BLaER1 (cell line): ENCODE data around the gene CHST13.

Experiments used
- H3K27ac ChIP-seq: shearing (Covaris generic); formaldehyde crosslinking; 2 replicates; pipeline ENCODE4 v1.8.1; 2022
- H3K27me3 ChIP-seq: shearing (Covaris generic); formaldehyde crosslinking; 2 replicates; pipeline ENCODE4 v1.8.1; 2022
- H3K36me3 ChIP-seq: shearing (Covaris generic); formaldehyde crosslinking; 2 replicates; pipeline ENCODE4 v1.8.1; 2022
- H3K4me1 ChIP-seq: shearing (Covaris generic); formaldehyde crosslinking; 2 replicates; pipeline ENCODE4 v1.8.1; 2022
- H3K4me2 ChIP-seq: shearing (Covaris generic); formaldehyde crosslinking; 2 replicates; pipeline ENCODE4 v1.8.1; 2022
- H3K4me3 ChIP-seq: shearing (Covaris generic); formaldehyde crosslinking; 2 replicates; pipeline ENCODE4 v1.8.1; 2022
- H3K9ac ChIP-seq: shearing (Covaris generic); formaldehyde crosslinking; 2 replicates; pipeline ENCODE4 v1.8.1; 2022
- H3K9me3 ChIP-seq: shearing (Covaris generic); formaldehyde crosslinking; 2 replicates; pipeline ENCODE4 v1.8.1; 2022
- H4K20me1 ChIP-seq: shearing (Covaris generic); formaldehyde crosslinking; 2 replicates; pipeline ENCODE4 v1.8.1; 2022
- Cebpa-rat ChIP-seq: shearing (Covaris generic); IDR thresholded peaks from 2 replicates; pipeline ENCODE4 v1.8.1; 2022

Gene CHST13

DNA sequence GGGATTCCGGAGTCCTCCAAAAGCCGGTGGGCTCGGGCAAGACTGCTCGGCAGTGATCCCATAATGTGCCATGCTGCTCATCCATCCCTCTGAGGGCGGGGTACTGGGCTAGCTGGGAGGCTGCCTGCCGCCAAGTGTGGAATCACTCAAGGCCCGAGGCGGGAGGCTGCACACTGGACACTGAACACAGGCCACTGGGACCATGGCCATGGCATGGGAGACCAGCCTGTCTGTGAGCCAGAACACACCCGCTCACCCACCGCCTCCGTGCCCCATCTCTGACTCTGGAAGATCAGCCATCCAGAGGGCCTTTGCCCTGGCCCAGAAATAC lies 33.4 kb downstream of the CHST13 start:
- Histone ChIP-seq H3K4me3 (no peak overlapping the region), H3K9me3 (0 out of 2 replicates have a peak, but pooled peaks cover 4% of the 10 kb centered on the region), H3K9ac (no peak overlapping the region), H3K27me3 (no peaks in the 10 kb centered on the region), H3K36me3 (no peaks in the 10 kb centered on the region), H3K4me1 (no peaks in the 10 kb centered on the region), H4K20me1 (no peaks in the 10 kb centered on the region), H3K27ac (no peak overlapping the region), H3K4me2 (no peak overlapping the region)
- TF ChIP-seq Cebpa-rat = no peak

DNA sequence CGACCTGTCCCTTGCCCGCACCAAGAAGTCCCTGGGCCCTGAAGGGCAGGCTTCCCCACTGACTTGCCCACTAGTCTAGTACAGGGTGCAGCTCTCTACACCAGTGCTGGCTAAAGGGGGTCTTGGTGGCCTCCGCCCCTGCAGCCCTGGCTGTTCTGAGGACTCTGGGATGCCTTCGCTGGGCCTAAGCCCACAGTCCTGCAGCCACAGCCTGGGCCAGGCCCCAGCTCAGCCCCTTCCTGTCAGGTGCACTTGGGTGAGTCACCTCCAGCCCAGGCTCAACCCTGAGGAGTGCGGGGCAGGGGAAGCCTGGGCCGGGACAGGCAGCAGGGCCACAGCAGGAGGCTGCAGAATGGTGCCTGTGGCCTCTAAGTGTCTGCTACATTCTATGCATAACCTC lies 33.8 kb downstream of the CHST13 start:
- H3K9ac ChIP-seq = no peak overlapping the region
- H3K4me2 ChIP-seq = no peak overlapping the region
- H3K4me3 ChIP-seq = no peak overlapping the region
- no peaks in the 10 kb centered on the region for H3K4me1 ChIP-seq
- peaks cover 5% of the 10 kb centered on the region; the same call in 1 of the 2 replicates for H3K9me3 ChIP-seq
- H3K27me3 ChIP-seq = no peaks in the 10 kb centered on the region
- H3K36me3 ChIP-seq = no peaks in the 10 kb centered on the region
- no peaks in the 10 kb centered on the region for H4K20me1 ChIP-seq
- H3K27ac ChIP-seq = no peak overlapping the region
- no peak for TF ChIP-seq Cebpa-rat

DNA sequence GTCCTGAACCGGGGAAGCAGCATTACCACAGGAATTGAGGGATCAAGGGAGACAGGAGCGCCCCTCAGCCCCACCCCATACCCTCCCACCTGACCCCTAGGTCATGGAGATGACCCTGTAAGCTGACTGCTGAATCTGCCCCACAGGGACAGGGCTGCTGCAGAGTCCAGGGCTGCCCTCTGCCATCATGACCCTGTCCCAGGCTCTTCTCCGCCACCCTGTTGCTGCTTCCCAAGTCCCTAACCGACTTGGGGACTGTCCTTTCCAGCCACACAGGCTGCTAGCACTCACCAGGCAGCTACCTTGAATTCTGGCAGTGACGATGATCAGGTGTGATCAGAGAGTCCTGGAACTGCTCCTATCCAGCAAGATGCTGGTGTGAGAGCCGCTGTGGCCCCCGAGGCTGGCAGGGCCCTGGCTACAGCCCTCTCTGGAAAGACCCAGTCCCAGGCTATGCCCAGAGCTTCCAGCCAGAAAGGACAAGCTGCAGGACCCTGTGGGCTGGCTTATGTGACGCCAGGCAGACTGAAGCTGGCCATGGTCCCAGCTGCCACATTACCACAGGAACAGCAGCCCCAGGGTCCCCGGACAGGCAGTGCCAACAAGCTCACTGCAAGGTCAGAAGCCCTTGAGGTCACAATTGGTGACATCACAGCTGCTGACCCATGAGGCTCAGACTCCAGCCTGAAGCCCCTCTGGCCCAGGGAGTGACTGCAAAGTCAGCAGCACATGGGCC lies 34.5 kb downstream of the CHST13 start, which contains the start of gene C3orf22:
TSS of gene C3orf22 (minus strand) at position 597 of the 736 bp plus-strand sequence. CDS start 5,542 bp downstream, outside the sequence.
- Histone ChIP-seq H4K20me1 (no peaks in the 10 kb centered on the region), H3K27me3 (no peaks in the 10 kb centered on the region), H3K4me1 (no peaks in the 10 kb centered on the region), H3K9me3 (peaks cover 7% of the 10 kb centered on the region; the same call in 1 of the 2 replicates), H3K27ac (no peak within 1 kb of the TSS), H3K4me2 (no peak within 1 kb of the TSS), H3K36me3 (no peaks in the 10 kb centered on the region), H3K4me3 (no peak within 1 kb of the TSS), H3K9ac (no peak within 1 kb of the TSS)
- TF ChIP-seq Cebpa-rat = no peak

GRCh38 chr3:126562737-126563276 lies 38.9 kb downstream of the CHST13 start:
- H3K27ac ChIP-seq = no peak overlapping the region
- no peak overlapping the region for H3K4me3 ChIP-seq
- H3K9me3 ChIP-seq = peaks cover 7% of the 10 kb centered on the region; the same call in 1 of the 2 replicates
- H3K9ac ChIP-seq = no peak overlapping the region
- TF ChIP-seq Cebpa-rat = no peak
- H3K36me3 ChIP-seq = no peaks in the 10 kb centered on the region
- H3K4me2 ChIP-seq = no peak overlapping the region
- no peaks in the 10 kb centered on the region for H3K4me1 ChIP-seq
- H4K20me1 ChIP-seq = no peaks in the 10 kb centered on the region
- H3K27me3 ChIP-seq = no peaks in the 10 kb centered on the region

- H3K4me1 ChIP-seq = no peaks in the 10 kb centered on the region
- H3K4me2 ChIP-seq = no peak overlapping the region
- H4K20me1 ChIP-seq = no peaks in the 10 kb centered on the region
- H3K27me3 ChIP-seq = no peaks in the 10 kb centered on the region
- H3K36me3 ChIP-seq = no peaks in the 10 kb centered on the region
- H3K9me3 ChIP-seq = peaks cover under 1% of the 10 kb centered on the region; the same call in 1 of the 2 replicates
- H3K9ac ChIP-seq = no peak overlapping the region
- no peak for TF ChIP-seq Cebpa-rat
- no peak overlapping the region for H3K27ac ChIP-seq
- H3K4me3 ChIP-seq = no peak overlapping the region
Measured at GRCh38 chr3:126567696-126568438, 43.9 kb downstream of the CHST13 start.

GRCh38 chr3:126568776-126569342 lies 44.9 kb downstream of the CHST13 start:
- H3K9ac ChIP-seq = no peak overlapping the region
- H3K4me1 ChIP-seq = peaks cover 8% of the 10 kb centered on the region; the same call in 1 of the 2 replicates
- no peaks in the 10 kb centered on the region for H3K9me3 ChIP-seq
- H3K36me3 ChIP-seq = no peaks in the 10 kb centered on the region
- H3K27ac ChIP-seq = no peak overlapping the region
- no peak overlapping the region for H3K4me2 ChIP-seq
- no peak overlapping the region for H3K4me3 ChIP-seq
- no peaks in the 10 kb centered on the region for H3K27me3 ChIP-seq
- TF ChIP-seq Cebpa-rat = no peak
- H4K20me1 ChIP-seq = no peaks in the 10 kb centered on the region

DNA sequence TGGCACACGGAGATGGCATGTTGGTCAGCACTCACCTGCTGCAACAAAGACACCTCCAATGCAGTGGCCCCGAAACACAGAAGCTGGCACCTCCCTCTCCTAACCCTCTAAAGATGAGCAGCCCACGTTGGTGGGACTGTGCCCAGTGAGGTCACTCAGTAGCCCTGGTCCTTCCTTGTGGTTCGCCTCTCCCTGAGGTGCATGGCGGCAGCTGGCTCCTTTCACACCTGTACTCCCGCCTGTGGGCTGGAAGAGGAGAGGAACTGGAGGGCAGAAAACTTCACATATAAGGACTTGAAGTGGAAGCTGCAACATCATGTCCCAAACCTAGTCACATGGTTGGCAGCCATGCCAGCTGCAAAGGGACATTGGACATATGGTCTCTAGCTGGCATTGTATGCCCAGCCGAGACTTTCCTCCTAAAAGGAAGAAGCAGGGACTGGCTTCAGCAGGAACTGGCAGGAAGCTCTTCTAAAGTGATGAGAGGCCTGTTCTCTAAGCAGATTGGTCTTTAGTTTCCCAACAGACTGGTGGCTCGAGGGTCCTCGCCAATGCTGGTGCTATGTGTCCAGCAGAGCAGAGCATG lies 45.5 kb downstream of the CHST13 start:
- peaks cover 8% of the 10 kb centered on the region; the same call in 1 of the 2 replicates for H3K4me1 ChIP-seq
- no peak overlapping the region for H3K4me3 ChIP-seq
- no peak overlapping the region for H3K27ac ChIP-seq
- H3K9me3 ChIP-seq = no peaks in the 10 kb centered on the region
- no peak for TF ChIP-seq Cebpa-rat
- no peak overlapping the region for H3K9ac ChIP-seq
- no peaks in the 10 kb centered on the region for H3K27me3 ChIP-seq
- no peaks in the 10 kb centered on the region for H4K20me1 ChIP-seq
- no peak overlapping the region for H3K4me2 ChIP-seq
- H3K36me3 ChIP-seq = no peaks in the 10 kb centered on the region

DNA sequence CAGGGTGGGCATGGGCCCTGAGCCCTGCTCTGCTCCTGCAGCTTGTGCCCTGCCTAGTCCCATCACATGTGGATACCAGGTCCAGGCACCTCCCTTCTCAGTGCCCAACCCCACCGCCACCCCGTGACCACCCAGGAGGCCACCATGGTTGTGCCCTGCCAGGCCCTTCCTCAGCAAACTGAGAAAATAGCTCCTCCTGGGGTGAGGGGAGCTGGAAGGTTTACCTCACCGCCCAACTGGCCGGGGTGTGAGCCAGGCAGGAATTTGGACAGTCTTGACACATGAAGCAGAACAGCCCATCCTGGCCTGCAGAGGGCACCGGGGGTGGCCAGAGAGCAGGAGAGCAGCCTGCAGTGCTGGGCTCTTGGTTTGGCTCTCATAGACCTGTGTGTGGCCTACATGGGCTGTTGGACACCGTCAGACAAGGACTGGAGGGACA lies 46.2 kb downstream of the CHST13 start:
- TF ChIP-seq Cebpa-rat = no peak
- H3K27me3 ChIP-seq = no peaks in the 10 kb centered on the region
- no peak overlapping the region for H3K4me2 ChIP-seq

DNA sequence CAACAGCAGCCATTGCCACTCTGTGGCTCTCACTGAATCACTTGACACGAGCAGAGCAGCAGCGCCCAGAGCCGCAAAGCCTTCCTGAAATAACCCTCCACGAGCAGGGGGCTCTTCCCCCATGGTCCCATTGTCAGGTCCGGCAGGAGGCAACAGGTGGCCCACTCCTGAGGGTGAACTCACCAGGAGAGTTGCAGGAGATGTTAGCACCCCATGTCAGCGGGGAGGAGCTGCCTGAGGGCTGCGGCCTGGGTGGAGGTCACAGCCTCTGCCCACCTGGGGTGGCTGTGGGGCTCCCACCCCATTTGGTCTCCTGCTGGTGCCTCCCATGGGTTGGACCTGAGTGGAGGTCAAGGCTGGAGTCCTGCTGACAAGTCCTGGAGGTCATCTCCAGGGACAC lies 47.1 kb downstream of the CHST13 start:
- peaks cover 8% of the 10 kb centered on the region; the same call in 1 of the 2 replicates for H3K4me1 ChIP-seq
- no peak overlapping the region for H3K4me3 ChIP-seq
- TF ChIP-seq Cebpa-rat = no peak
- H3K27ac ChIP-seq = no peak overlapping the region
- no peaks in the 10 kb centered on the region for H3K36me3 ChIP-seq
- H3K9me3 ChIP-seq = no peaks in the 10 kb centered on the region
- H3K27me3 ChIP-seq = no peaks in the 10 kb centered on the region
- H3K4me2 ChIP-seq = no peak overlapping the region
- H4K20me1 ChIP-seq = no peaks in the 10 kb centered on the region
- H3K9ac ChIP-seq = no peak overlapping the region

More for the DNA sequence above, 46.2 kb downstream of the CHST13 start:
- H3K9ac ChIP-seq = no peak overlapping the region
- no peak overlapping the region for H3K27ac ChIP-seq
- no peak overlapping the region for H3K4me3 ChIP-seq
- no peaks in the 10 kb centered on the region for H3K9me3 ChIP-seq
- H4K20me1 ChIP-seq = no peaks in the 10 kb centered on the region
- H3K4me1 ChIP-seq = peaks cover 8% of the 10 kb centered on the region; the same call in 1 of the 2 replicates
- H3K36me3 ChIP-seq = no peaks in the 10 kb centered on the region
